Measurements from ENCODE around the gene DNALI1. TPM values are rescaled to one million over a fixed set of nuclear protein-coding genes. Genes with fewer than 3 reads are reported as not detected.

DNALI1 gene
- total and polyA plus RNA-seq, 2 experiments from 2014 or later = 5.4 to 25.6 TPM

GRCh38 chr1:37606481-37607263 lies 49.9 kb downstream of the DNALI1 start:
- DNase-seq (ENCODE audit: low spot score) (no peak), ATAC-seq (no peak)
- no peak overlapping the region for H3K4me3 Mint-ChIP-seq
- Histone ChIP-seq H2AFZ (no peak overlapping the region), H3K9me2 (ENCODE audit: insufficient read depth) (no peaks in the 10 kb centered on the region), H3F3A (replicated peaks; ENCODE audit: low read depth) (no peaks in the 10 kb centered on the region), H3K79me2 (replicated peaks; ENCODE audit: insufficient read depth) (no peaks in the 10 kb centered on the region), H3K4me1 (ENCODE audit: insufficient read depth) (no peaks in the 10 kb centered on the region), H3K4me2 (no peak overlapping the region), H3K4me3 (no peak overlapping the region), H4K20me1 (replicated peaks; ENCODE audit: insufficient read depth) (no peaks in the 10 kb centered on the region), H3K36me3 (ENCODE audit: insufficient read depth) (no peaks in the 10 kb centered on the region), H3K27me3 (ENCODE audit: insufficient read depth) (peaks cover 28% of the 10 kb centered on the region; the same call in 1 of the 2 replicates), H3K27ac (ENCODE audit: low read depth) (no peak overlapping the region)
- no peaks in the 10 kb centered on the region for H3K4me1 Mint-ChIP-seq
- H3K9me3 Mint-ChIP-seq = no peaks in the 10 kb centered on the region
- peaks cover 6% of the 10 kb centered on the region for H3K27me3 Mint-ChIP-seq (ENCODE audit: insufficient read depth, low read depth, poor library complexity)
- H3K27ac Mint-ChIP-seq = no peak overlapping the region
- TF ChIP-seq ZNF114 (CRISPR knock-in tag; IDR thresholded peaks at IDR 0.05) (no peak), ZNF331 (CRISPR knock-in tag; IDR thresholded peaks at IDR 0.05; ENCODE audit: low read depth) (no peak), EZH2 (IDR thresholded peaks at IDR 0.05; ENCODE audit: low read depth, unreplicated experiment) (no peak), CREB1 (CRISPR knock-in tag; IDR thresholded peaks at IDR 0.05; ENCODE audit: low read depth) (no peak)
- TF ChIP-seq, protein P1, sequence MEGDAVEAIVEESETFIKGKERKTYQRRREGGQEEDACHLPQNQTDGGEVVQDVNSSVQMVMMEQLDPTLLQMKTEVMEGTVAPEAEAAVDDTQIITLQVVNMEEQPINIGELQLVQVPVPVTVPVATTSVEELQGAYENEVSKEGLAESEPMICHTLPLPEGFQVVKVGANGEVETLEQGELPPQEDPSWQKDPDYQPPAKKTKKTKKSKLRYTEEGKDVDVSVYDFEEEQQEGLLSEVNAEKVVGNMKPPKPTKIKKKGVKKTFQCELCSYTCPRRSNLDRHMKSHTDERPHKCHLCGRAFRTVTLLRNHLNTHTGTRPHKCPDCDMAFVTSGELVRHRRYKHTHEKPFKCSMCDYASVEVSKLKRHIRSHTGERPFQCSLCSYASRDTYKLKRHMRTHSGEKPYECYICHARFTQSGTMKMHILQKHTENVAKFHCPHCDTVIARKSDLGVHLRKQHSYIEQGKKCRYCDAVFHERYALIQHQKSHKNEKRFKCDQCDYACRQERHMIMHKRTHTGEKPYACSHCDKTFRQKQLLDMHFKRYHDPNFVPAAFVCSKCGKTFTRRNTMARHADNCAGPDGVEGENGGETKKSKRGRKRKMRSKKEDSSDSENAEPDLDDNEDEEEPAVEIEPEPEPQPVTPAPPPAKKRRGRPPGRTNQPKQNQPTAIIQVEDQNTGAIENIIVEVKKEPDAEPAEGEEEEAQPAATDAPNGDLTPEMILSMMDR (conservative IDR thresholded peaks at IDR 0.05; ENCODE audit: low read depth in 2 of 2) = no peak
- H3K36me3 Mint-ChIP-seq (ENCODE audit: low read depth) = no peaks in the 10 kb centered on the region

GRCh38 chr1:37609002-37609401 lies 52.3 kb downstream of the DNALI1 start:
- Histone ChIP-seq H2AFZ (no peak overlapping the region), H3K4me3 (no peak overlapping the region), H3K27ac (ENCODE audit: low read depth) (no peak overlapping the region), H3K79me2 (replicated peaks; ENCODE audit: insufficient read depth) (no peaks in the 10 kb centered on the region), H3K27me3 (ENCODE audit: insufficient read depth) (peaks cover 28% of the 10 kb centered on the region; the same call in 1 of the 2 replicates), H3F3A (replicated peaks; ENCODE audit: low read depth) (no peaks in the 10 kb centered on the region), H4K20me1 (replicated peaks; ENCODE audit: insufficient read depth) (no peaks in the 10 kb centered on the region), H3K36me3 (ENCODE audit: insufficient read depth) (no peaks in the 10 kb centered on the region), H3K9me2 (ENCODE audit: insufficient read depth) (no peaks in the 10 kb centered on the region), H3K4me1 (ENCODE audit: insufficient read depth) (no peaks in the 10 kb centered on the region), H3K4me2 (no peak overlapping the region)
- Mint-ChIP-seq H3K4me1 (no peaks in the 10 kb centered on the region), H3K27me3 (ENCODE audit: insufficient read depth, low read depth, poor library complexity) (peaks cover 6% of the 10 kb centered on the region), H3K36me3 (ENCODE audit: low read depth) (no peaks in the 10 kb centered on the region), H3K27ac (no peak overlapping the region), H3K4me3 (no peak overlapping the region), H3K9me3 (no peaks in the 10 kb centered on the region; the same call in 2 of the 3 replicates)
- no peak for DNase-seq (ENCODE audit: low spot score)
- no peak for ATAC-seq
- TF ChIP-seq STAT1 (IDR thresholded peaks at IDR 0.05; ENCODE audit: unreplicated experiment) (no peak), NANOG (IDR thresholded peaks at IDR 0.05; ENCODE audit: borderline replicate concordance) (no peak), ZNF462 (CRISPR knock-in tag; IDR thresholded peaks at IDR 0.05) (no peak), CREB1 (CRISPR knock-in tag; IDR thresholded peaks at IDR 0.05; ENCODE audit: low read depth) (no peak), ZNF331 (CRISPR knock-in tag; IDR thresholded peaks at IDR 0.05; ENCODE audit: low read depth) (no peak), POLR2AphosphoS5 (IDR thresholded peaks at IDR 0.05; ENCODE audit: low read depth) (no peak)
- TF ChIP-seq, protein P2, sequence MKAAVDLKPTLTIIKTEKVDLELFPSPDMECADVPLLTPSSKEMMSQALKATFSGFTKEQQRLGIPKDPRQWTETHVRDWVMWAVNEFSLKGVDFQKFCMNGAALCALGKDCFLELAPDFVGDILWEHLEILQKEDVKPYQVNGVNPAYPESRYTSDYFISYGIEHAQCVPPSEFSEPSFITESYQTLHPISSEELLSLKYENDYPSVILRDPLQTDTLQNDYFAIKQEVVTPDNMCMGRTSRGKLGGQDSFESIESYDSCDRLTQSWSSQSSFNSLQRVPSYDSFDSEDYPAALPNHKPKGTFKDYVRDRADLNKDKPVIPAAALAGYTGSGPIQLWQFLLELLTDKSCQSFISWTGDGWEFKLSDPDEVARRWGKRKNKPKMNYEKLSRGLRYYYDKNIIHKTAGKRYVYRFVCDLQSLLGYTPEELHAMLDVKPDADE (IDR thresholded peaks at IDR 0.05) = no peak

All from GM23338 (cell line).